ENCODE data around the gene TBL1X. TPM values are rescaled to one million over a fixed set of nuclear protein-coding genes. Genes with fewer than 3 reads are reported as not detected.

Gene TBL1X
- total and polyA plus RNA-seq, 2 of the 4 experiments (the other 2 are of a cell fraction) = 16.2 to 20.8 TPM

DNA sequence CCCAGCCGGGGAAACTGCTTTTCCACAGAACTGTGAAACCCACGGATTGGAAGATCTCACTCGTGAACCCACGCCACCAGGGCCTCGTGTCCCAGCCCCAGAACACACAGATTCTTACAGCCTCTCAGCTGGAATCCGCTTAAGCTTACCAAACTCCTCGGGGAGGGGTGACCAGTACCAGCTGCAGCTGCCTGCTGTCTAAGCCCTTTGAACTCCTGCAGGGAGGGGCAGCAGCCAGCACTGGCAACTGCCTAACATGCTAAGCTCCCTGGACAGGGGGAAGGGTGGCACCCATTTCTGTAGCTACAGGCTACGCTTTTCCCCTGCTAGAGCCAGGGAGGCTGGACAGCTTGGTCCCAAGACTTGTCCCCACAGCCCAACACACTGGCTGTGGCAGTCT lies 38.4 kb downstream of the TBL1X start:
- H2BK20ac ChIP-seq (ENCODE audit: low read depth, low read length) = no peak overlapping the region
- no peak overlapping the region for H4K91ac ChIP-seq (ENCODE audit: insufficient read depth, low read depth, low read length)
- CTCF ChIA-PET = no interaction called here
- no peak overlapping the region for H3K56ac ChIP-seq (ENCODE audit: extremely low read depth, insufficient read depth, low read length)
- in situ Hi-C loops (cut with MboI; ENCODE audit: low sequenced_read_pairs) (no loop called here), intact Hi-C loops (cut with micrococcal nuclease) (no loop called here), dilution Hi-C loops (cut with HindIII; ENCODE audit: low sequenced_read_pairs, unreplicated experiment) (no loop called here)
- H4K20me1 ChIP-seq (ENCODE audit: insufficient read depth, low read length) = peaks cover 28% of the 10 kb centered on the region
- no peak overlapping the region for H2BK120ac ChIP-seq (ENCODE audit: low read depth, low read length)
- H3K4me3 ChIP-seq (ENCODE audit: insufficient read depth, low read depth, low read length) = no peak overlapping the region
- H3K27ac ChIP-seq (ENCODE audit: insufficient read depth, low read length) = no peak overlapping the region
- H3K4me1 ChIP-seq (ENCODE audit: control insufficient read depth, insufficient read depth, low read length) = peaks cover 3% of the 10 kb centered on the region
- no peak overlapping the region for H2AK9ac ChIP-seq (replicated peaks; ENCODE audit: low read depth, low read length, poor library complexity)
- peaks cover 6 to 34% of the 10 kb centered on the region in 2 experiments; a peak in 3 of 4 replicates for H3K79me1 ChIP-seq (ENCODE audit: low read depth in 1 of 2, low read length in 2 of 2)
- H3K9me1 ChIP-seq (ENCODE audit: insufficient read depth, low read length) = peaks cover 9% of the 10 kb centered on the region; the same call in 1 of the 2 replicates
- H4K8ac ChIP-seq (ENCODE audit: low read depth in 2 of 2, low read length in 2 of 2) = no peak overlapping the region
- DNase-seq = no peak
- peaks cover 18% of the 10 kb centered on the region for H3K36me3 ChIP-seq (ENCODE audit: control insufficient read depth, insufficient read depth, low read length)
- TF ChIP-seq POLR2A (IDR thresholded peaks at IDR 0.05; ENCODE audit: low read depth, low read length) (no peak), RAD21 (IDR thresholded peaks at IDR 0.05; ENCODE audit: low read length) (no peak), RCOR1 (IDR thresholded peaks at IDR 0.05; ENCODE audit: insufficient replicate concordance, low read length) (no peak), CEBPB (IDR thresholded peaks at IDR 0.05; ENCODE audit: low read depth, low read length) (no peak), MAFK (IDR thresholded peaks at IDR 0.05; ENCODE audit: low read depth, low read length) (no peak)
- TF ChIP-seq, protein P1, sequence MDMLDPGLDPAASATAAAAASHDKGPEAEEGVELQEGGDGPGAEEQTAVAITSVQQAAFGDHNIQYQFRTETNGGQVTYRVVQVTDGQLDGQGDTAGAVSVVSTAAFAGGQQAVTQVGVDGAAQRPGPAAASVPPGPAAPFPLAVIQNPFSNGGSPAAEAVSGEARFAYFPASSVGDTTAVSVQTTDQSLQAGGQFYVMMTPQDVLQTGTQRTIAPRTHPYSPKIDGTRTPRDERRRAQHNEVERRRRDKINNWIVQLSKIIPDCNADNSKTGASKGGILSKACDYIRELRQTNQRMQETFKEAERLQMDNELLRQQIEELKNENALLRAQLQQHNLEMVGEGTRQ (IDR thresholded peaks at IDR 0.05; ENCODE audit: low read depth, low read length) = no peak
- H2BK5ac ChIP-seq (ENCODE audit: low read depth, low read length, poor library complexity, severe bottlenecking) = no peak overlapping the region
- no peak overlapping the region for H3K4me2 ChIP-seq (ENCODE audit: low read depth, low read length)
- no peak for ATAC-seq (ENCODE audit: low read depth)
- 80% methylated on average over 1 of the region's 8 CpGs; no CpG with 5 or more reads in 1 of the 2 experiments for WGBS, 2 experiments (ENCODE audit: extremely low coverage in 2 of 2, insufficient read length in 1 of 2)
- POLR2A ChIA-PET (ENCODE audit: unreplicated experiment) = no interaction called here
- no peak overlapping the region for H2AFZ ChIP-seq (replicated peaks; ENCODE audit: low read length, poor library complexity)
- H3K18ac ChIP-seq (ENCODE audit: low read depth, low read length) = no peak overlapping the region
- H3K23ac ChIP-seq (ENCODE audit: low read depth, low read length) = no peak overlapping the region
- no peaks in the 10 kb centered on the region for H3K9me3 ChIP-seq (ENCODE audit: control insufficient read depth, insufficient read depth, low read length)
- no TSS peak for BruUV-seq (replicated peaks)
- H2AK5ac ChIP-seq (ENCODE audit: low read depth, low read length) = no peak overlapping the region
- H3K4ac ChIP-seq (ENCODE audit: low read depth, low read length) = no peak overlapping the region
- no peak overlapping the region for H2BK15ac ChIP-seq (ENCODE audit: low read depth, low read length)
- H4K5ac ChIP-seq (ENCODE audit: low read depth, low read length) = no peak overlapping the region
- no peaks in the 10 kb centered on the region for H3K27me3 ChIP-seq (ENCODE audit: control insufficient read depth, insufficient read depth, low read length)
- H3K9ac ChIP-seq (ENCODE audit: low read depth, low read length) = no peak overlapping the region
- no peak overlapping the region for H3K14ac ChIP-seq (replicated peaks; ENCODE audit: low read depth, low read length)

All from IMR-90 (cell line).